ENCODE measurements around the gene ZNF526. TPM values are rescaled to one million over a fixed set of nuclear protein-coding genes. Genes with fewer than 3 reads are reported as not detected.

ZNF526 gene
- total and polyA plus RNA-seq, 7 donors = 2.2 to 6.8 (median 3.9) TPM

DNA sequence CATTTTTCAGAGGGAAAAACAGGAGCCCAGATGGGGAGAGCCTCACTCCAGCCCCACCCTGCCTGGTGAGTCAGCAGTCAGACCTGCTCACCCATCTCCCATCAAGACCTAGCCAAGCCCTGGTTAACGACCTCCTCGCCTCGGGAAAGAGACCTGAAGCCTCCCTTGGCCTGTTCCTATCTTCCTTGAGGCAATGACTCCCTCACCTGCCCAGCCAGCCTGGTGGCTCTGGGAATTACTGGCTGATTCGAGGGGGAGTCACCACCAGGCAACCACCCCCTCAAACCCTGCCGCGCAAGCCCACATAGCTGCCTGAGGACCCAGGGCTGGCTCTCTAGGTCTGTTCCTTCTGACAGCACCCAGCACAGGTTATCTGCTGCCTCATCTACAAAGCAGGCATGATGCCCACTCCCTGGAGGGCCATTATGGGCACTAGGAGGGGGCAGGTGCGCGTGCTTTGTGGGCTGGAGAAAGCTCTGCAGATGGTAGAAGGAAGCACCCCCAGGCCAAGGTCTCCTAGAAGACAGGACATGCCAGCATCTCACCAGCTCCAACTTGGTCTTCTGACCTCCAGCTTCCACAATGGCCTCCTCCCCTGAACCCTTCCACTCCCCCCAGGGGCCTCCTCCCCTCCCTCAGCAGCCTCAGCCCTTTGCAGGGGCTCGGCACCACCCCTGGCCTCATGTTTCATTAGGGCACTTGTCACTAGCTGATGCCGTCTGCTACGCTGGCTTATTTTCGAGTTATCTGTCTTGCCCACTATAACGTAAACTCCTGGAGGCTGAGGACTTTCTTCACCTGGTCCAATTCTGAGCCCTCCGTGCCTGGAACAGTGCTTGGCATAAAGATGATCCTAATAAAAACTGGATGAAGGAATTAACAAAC is 13.0 kb upstream of the ZNF526 start:
- intact Hi-C loops (cut with DNase I) = no loop called here
- H3K9me3 ChIP-seq = no peaks in the 10 kb centered on the region
- H3K27me3 ChIP-seq = no peaks in the 10 kb centered on the region
- no peak overlapping the region for H3K27ac ChIP-seq
- peaks cover 26 to 98% (median 53%) of the 10 kb centered on the region in 4 donors for H3K36me3 ChIP-seq
- no peak overlapping the region for H3K4me3 ChIP-seq
- H3K4me1 ChIP-seq = no peaks in the 10 kb centered on the region
- TF ChIP-seq POLR2AphosphoS5 (IDR thresholded peaks at IDR 0.05) (no peak), POLR2A (IDR thresholded peaks at IDR 0.05) (no peak), EP300 (IDR thresholded peaks at IDR 0.05) (no peak)
- TF ChIP-seq, protein P1, sequence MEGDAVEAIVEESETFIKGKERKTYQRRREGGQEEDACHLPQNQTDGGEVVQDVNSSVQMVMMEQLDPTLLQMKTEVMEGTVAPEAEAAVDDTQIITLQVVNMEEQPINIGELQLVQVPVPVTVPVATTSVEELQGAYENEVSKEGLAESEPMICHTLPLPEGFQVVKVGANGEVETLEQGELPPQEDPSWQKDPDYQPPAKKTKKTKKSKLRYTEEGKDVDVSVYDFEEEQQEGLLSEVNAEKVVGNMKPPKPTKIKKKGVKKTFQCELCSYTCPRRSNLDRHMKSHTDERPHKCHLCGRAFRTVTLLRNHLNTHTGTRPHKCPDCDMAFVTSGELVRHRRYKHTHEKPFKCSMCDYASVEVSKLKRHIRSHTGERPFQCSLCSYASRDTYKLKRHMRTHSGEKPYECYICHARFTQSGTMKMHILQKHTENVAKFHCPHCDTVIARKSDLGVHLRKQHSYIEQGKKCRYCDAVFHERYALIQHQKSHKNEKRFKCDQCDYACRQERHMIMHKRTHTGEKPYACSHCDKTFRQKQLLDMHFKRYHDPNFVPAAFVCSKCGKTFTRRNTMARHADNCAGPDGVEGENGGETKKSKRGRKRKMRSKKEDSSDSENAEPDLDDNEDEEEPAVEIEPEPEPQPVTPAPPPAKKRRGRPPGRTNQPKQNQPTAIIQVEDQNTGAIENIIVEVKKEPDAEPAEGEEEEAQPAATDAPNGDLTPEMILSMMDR (IDR thresholded peaks at IDR 0.05) = no peak
- DNase-seq = no peak
- 75 to 87% methylated on average over 14 of the region's 14 CpGs for WGBS, 2 donors

DNA sequence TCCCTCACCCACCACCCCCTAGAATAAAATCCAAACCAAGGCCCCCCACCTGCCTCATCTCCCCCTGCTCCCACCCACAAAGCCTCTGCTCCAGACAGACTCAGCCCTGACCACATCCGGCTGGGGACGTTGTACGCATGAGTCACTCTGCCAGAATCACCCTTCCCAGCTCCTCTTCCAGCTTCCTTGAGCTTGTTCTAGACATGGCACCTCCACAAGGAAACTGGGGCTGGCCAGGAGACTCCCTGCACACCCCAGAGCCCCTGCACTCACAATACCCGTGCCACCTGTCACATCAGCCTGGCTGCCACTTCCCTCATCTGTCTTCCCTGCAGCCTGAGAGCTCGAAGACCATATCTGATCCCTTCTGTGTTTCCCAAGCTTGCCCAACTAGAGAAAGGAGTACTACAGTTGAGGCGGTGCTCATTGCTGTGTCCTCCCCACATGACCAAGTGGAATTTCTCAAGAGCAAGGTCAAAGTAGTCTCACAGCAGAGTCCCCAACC is 12.3 kb upstream of the ZNF526 start:
- Histone ChIP-seq H3K36me3 (peaks cover 26 to 98% (median 52%) of the 10 kb centered on the region in 4 donors), H3K27ac (no peak overlapping the region), H3K9me3 (no peaks in the 10 kb centered on the region), H3K27me3 (no peaks in the 10 kb centered on the region), H3K4me1 (no peaks in the 10 kb centered on the region), H3K4me3 (no peak overlapping the region)
- 79 to 82% methylated on average over 6 of the region's 6 CpGs for WGBS, 2 donors
- no peak for DNase-seq
- TF ChIP-seq, protein P1 (IDR thresholded peaks at IDR 0.05) = no peak
- no peak for TF ChIP-seq POLR2AphosphoS5 (IDR thresholded peaks at IDR 0.05)
- no peak for TF ChIP-seq POLR2A (IDR thresholded peaks at IDR 0.05)
- TF ChIP-seq EP300 (IDR thresholded peaks at IDR 0.05) = no peak
- intact Hi-C loops (cut with DNase I) = no loop called here

DNA sequence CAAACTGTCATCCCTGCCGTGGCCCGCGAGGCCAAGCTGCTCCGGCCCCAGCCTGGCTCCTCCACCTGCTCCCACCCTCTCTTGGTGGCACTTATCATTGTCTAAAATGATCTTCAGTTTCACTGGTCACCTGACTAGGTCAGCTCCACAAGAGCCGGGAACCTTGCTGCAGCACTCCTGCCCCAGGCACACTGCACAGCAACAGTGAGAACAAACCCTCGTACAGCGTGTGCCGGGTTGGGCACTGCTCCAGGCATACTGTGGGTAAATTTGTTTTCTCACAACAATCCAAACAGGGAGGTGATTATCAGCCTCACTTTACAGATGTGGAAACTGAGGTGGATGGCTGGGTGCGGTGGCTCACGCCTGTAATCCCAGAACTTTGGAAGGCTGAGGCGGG is 11.5 kb upstream of the ZNF526 start:
- WGBS, 2 donors = 77 to 92% methylated on average over 11 of the region's 11 CpGs
- Histone ChIP-seq H3K27ac (no peak overlapping the region), H3K4me3 (no peak overlapping the region), H3K4me1 (no peaks in the 10 kb centered on the region), H3K36me3 (peaks cover 25 to 98% (median 48%) of the 10 kb centered on the region in 4 donors), H3K9me3 (no peaks in the 10 kb centered on the region), H3K27me3 (no peaks in the 10 kb centered on the region)
- DNase-seq = no peak
- TF ChIP-seq, protein P1 (IDR thresholded peaks at IDR 0.05) = no peak
- TF ChIP-seq POLR2A (IDR thresholded peaks at IDR 0.05) (no peak), POLR2AphosphoS5 (IDR thresholded peaks at IDR 0.05) (no peak), EP300 (IDR thresholded peaks at IDR 0.05) (no peak)
- intact Hi-C loops (cut with DNase I) = no loop called here

DNA sequence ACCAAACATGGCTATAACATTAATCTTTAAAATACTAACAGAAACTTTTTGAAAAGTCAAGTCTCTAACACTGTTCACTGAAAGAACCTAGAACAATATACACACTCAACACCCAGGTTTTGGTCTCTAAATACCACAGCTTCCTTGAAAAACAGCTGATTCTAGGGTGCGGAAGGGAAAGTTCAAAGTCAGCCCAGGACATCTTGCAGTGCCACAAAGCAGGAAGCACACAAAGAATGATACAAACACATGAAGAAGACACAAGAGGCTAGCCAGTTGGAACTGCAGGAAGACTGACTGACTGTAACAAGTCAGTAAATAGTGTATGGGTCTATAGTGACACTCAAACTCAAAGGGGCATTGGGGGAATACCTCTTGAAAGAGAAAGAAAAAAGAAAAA is 7.2 kb upstream of the ZNF526 start:
- Histone ChIP-seq H3K36me3 (peaks cover 23 to 71% (median 36%) of the 10 kb centered on the region in 4 donors), H3K4me1 (peaks cover 0 to 18% (median 15%) of the 10 kb centered on the region in 4 donors), H3K9me3 (no peaks in the 10 kb centered on the region), H3K27ac (no peak overlapping the region), H3K4me3 (no peak overlapping the region), H3K27me3 (no peaks in the 10 kb centered on the region)
- intact Hi-C loops (cut with DNase I) = no loop called here
- TF ChIP-seq EP300 (IDR thresholded peaks at IDR 0.05) (no peak), POLR2AphosphoS5 (IDR thresholded peaks at IDR 0.05) (no peak), POLR2A (IDR thresholded peaks at IDR 0.05) (no peak)
- TF ChIP-seq, protein P1 (IDR thresholded peaks at IDR 0.05) = no peak
- no peak for DNase-seq
- 69 to 77% methylated on average over 1 of the region's 1 CpG for WGBS, 2 donors
